Superior temporal gyrus (tissue), 1 donor: ENCODE data around the gene NRDE2.

Experiments used
- DNase-seq: peaks from one replicate; pipeline ENCODE4 v3.0.0-alpha.2; 2016; ENCODE audit errors: extremely low spot score

The NRDE2 gene, protein sequence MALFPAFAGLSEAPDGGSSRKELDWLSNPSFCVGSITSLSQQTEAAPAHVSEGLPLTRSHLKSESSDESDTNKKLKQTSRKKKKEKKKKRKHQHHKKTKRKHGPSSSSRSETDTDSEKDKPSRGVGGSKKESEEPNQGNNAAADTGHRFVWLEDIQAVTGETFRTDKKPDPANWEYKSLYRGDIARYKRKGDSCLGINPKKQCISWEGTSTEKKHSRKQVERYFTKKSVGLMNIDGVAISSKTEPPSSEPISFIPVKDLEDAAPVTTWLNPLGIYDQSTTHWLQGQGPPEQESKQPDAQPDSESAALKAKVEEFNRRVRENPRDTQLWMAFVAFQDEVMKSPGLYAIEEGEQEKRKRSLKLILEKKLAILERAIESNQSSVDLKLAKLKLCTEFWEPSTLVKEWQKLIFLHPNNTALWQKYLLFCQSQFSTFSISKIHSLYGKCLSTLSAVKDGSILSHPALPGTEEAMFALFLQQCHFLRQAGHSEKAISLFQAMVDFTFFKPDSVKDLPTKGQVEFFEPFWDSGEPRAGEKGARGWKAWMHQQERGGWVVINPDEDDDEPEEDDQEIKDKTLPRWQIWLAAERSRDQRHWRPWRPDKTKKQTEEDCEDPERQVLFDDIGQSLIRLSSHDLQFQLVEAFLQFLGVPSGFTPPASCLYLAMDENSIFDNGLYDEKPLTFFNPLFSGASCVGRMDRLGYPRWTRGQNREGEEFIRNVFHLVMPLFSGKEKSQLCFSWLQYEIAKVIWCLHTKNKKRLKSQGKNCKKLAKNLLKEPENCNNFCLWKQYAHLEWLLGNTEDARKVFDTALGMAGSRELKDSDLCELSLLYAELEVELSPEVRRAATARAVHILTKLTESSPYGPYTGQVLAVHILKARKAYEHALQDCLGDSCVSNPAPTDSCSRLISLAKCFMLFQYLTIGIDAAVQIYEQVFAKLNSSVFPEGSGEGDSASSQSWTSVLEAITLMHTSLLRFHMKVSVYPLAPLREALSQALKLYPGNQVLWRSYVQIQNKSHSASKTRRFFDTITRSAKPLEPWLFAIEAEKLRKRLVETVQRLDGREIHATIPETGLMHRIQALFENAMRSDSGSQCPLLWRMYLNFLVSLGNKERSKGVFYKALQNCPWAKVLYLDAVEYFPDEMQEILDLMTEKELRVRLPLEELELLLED

DNA sequence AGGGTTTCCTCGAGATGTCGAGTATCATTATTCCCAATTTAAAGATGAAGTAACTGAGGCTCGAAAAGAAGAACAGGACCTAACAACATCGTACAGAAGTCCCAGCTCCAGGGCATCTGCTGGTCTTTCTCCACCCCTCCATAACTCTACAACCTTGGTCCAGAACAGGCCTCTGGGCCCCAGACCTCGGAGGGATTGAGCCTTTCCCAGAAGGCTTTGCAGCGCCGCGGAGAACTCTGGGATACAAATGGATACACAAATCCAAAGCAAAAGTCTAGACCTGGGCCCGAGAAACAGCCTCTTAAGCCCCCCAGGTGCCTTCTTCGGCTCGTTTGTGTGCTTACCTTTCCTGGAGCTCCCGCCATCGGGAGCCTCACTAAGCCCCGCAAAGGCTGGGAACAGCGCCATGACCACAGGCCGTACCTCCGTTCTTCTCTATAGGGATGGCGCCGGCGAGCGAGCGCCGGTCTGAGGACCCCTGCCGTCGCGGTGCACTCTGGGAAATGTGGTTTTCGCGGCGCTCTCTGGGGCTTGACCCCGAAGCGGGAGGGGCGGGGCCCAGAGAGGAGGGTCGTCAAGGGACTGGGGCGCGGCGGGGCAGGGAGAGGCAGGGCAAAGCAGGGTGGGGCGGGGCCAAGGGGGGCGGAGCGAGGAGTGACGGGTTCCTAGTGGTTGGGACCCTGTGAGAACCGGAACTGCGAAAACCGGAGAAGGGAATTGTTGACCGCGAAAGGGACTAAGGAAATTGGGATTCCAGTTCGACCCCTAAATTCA is at the start of gene NRDE2:
Gene NRDE2, minus strand, starts transcription at position 445 of the 774 bp plus-strand sequence. Its CDS starts 37 bp downstream, at position 408.
- peak; percentile 96 for DNase-seq

DNA sequence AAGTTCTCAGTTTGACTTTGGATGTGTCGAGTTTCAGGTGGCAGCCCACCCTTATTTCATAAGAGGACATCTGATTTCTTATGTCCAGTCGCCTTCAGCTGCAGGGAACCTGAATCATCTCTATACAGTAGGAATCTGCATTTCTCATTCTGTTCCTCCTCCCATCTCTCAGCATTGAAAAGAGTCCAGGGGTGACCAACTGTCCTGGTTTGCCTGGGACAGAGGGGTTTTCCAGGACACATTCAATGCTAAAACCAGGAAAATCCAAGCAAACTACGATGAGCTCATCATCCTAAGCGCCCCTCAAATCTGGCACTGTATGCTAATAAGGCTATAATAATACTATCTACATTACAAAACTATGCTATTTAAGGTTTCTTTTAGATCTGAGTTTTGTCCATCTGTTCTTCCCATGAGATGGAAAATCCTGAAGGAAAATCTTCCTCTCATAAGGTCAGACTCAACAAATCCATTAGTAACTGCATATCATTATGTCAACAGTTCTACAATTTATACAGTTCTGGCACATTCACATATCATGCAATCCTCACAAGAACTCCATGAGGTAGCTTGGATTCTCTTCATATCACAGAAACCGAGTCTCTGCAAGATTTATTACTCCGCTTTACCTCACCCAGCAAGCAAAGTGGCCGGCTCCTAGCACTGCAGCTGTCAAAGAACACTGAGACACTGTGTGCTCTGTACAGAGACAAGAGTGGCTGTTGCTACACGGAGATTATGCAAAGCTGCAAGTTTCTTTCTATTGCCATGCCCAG is 49.5 kb upstream of the NRDE2 start:
- peak; percentile 95 for DNase-seq

DNA sequence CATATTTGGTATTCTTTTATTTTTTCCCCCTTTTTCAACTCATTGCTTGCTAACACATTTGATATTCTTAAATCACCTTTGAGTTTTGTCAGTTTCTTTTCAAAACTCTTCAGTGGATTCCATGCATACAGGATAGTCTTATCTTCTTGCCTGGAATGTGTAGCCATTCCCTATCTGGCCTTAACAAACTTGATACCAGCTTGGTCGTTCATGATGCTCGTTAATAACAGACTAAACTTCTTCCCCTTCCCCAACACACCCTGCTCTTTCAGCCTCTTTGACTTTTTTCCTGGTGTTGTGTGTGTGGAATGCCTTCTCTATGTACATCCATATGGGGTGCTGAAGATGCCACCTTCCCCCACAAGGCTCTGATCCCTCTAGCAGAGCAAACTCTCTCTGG is 47.4 kb upstream of the NRDE2 start:
- no peak for DNase-seq

DNA sequence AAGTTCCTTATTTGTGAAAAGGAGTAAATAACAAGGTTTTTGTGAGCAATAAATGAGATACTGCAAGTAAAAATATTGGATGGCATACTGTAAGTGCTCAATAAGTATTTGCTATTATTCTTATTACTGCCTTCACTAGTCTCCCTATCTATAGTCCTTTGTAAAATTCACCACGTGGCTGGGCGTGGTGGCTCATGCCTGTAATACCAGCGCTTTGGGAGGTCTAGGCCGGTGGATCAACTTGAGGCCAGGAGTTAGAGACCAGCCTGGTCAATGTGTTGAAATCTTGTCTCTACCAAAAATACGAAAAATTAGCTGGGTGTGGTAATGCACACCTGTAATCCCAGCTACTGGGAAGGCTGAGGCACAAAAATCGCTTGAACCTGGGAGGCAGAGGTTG is 46.5 kb upstream of the NRDE2 start:
- no peak for DNase-seq

DNA sequence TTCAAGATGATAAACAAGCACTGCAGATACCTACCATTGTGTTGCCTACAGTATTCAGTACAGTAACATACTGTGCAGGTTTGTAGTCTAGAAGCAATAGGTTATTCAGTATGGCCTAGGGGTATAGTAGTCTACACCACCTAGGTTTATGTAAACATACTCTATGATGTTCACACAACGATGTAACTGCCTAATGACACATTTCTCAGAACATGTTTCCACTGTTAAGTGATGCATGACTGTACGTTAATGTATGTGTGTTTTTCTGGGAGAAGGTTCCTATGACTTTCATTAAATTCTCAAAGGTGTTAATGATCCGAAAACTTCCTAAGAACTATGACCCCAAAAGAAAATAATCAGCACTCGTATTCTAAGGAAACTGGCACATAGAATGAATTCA is 44.2 kb upstream of the NRDE2 start:
- DNase-seq = no peak

DNA sequence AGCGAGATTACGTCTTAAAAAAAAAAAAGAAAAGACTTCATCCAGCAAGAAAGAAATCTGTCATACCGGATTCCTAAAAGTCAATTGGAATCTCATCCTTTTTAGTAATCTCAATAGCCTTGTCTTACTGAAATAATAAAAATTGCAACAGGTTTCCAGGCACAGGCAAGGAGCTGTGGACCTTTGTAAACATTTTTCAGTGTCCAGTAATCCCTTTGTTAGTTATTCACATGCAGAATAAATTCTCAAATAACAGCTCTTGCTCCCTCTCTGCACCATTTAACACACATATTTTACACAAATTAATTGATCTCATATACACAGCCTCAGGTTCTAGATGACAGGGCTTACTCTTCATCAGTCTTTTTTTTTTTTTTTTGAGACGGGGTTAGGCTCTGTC is 43.1 kb upstream of the NRDE2 start:
- no peak for DNase-seq

DNA sequence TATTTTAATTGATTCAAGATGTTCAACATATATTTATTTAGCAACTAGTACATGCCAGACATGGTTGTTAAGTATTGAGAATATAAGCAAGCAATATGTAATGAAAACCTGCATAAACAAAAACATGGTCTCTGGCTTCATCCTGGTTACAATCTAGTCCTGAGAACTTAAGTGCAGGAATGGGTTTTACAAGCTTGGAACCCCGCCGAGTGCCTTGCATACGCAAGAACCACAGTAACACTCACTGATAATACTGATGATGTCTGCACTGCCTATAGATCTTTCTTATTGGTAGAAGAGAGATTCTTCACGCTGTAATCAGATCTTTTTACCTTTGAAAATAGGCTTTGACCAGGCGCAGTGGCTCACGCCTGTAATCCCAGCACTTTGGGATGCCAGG is 42.1 kb upstream of the NRDE2 start:
- DNase-seq = no peak

DNA sequence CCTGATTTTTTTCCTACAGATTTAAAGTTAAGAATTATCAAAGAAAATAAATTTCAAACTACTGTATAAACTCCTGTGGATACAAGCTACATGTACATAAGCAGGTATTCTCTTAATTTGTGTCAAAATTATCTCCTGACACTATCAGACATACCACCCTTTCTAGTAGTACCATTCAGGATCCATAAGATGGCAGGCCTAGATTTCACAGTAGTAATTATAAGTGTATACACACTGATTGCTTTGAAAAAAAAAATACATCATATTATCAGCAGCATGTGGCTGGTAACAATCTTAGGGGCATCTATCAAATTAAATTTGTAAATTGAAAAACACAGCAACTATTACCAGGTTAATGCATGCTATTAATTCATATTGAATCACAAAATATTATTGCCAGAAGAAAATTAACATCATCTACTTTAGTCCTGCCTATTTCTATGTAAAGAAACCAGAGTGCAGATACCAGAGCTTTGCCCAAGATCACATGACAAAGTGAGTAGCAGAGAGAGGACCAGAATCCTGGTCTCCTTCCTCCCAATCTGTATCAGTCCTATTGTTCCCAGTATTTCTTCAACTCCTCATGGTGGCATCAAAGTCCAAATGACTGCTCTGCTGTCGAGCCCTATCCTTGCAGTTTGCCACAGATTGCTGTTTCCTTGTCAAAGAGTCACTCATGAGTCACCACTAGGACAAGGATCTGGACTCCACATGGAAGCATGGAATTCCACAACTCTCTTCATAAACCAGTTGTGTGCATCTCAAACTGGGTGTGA is 37.4 kb upstream of the NRDE2 start:
- peak; percentile 79 for DNase-seq

DNA sequence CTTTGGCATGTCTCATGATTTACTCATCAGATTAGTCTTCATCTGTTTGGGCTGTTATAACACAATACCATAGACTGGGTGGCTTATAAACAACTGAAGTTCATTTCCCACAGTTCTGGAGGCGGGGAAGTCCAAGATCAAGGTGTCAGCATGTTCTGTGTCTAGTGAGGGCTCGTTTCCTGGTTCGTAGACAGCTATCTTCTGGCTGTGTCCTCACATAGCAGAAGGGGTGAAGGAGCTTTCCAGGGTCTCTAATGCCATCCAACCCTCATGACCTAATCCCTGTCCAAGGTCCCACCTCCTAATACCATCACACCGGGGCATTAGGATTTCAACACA is 30.8 kb upstream of the NRDE2 start:
- no peak for DNase-seq

DNA sequence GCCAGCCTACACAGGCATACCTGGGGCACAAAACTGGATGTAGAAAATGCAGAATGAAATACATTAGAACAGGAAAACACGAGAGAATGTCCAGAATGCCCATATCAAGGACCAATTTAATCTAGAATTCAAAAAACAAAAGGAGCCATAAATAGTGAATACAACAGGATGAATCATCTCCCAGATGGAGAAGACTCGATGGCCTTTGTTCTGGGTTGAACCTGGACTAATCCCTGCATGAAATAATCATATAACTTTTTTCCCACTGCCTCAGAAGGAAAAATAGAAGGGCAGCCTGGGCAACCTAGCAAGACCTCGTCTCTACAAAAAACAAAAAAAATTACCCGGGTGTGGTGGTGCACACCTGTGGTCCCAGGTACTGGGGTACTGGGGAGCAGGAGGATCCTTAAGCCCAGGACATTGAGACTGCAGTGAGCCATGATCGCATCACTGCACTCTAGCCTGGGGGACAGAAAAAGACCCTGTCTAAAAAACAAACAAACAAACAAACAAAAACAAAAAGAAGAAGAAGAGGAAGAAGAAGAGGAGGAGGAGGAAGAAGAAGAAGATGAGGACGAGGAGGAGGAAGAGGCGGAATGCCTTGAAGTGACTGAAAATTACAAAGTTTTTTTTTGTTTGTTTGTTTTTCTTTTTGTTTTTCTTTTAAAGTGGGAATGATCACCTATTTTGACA is 30.3 kb upstream of the NRDE2 start:
- DNase-seq = no peak

DNA sequence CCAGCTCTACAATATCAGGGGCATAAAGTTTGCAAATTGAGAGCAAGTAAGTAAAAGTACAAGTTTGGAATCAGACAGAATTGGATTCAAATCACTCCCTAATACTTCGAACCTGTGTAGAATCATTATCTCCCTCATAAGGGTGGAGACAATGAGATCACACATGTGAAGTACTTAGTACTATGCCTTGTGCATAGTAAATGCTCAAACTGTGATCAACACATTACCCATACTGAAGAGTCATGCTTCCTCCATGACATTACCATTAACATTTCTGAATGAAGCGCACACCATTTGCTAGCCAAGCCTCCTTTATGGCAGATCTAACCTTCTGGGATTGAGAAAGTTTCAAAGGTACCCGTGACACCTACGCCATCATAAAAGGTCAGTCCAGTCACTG is 26.6 kb upstream of the NRDE2 start:
- no peak for DNase-seq

DNA sequence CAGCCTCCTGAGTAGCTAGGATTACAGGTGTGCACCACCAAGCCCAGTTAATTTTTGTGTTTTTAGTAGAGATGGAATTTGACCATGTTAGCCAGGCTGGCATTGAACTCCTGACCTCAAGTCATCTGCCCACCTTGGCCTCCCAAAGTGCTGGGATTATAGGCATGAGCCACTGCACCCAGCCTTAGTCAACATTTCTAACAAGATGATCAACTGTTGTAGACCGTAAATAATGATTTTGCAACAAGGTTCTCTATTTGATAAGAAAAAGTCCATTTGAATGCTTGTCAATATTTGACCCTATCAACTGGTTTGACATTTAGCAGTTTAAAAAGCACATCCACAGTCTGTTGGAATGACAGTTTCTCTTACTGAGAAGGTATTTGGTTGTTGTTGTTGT is 25.2 kb upstream of the NRDE2 start:
- no peak for DNase-seq

DNA sequence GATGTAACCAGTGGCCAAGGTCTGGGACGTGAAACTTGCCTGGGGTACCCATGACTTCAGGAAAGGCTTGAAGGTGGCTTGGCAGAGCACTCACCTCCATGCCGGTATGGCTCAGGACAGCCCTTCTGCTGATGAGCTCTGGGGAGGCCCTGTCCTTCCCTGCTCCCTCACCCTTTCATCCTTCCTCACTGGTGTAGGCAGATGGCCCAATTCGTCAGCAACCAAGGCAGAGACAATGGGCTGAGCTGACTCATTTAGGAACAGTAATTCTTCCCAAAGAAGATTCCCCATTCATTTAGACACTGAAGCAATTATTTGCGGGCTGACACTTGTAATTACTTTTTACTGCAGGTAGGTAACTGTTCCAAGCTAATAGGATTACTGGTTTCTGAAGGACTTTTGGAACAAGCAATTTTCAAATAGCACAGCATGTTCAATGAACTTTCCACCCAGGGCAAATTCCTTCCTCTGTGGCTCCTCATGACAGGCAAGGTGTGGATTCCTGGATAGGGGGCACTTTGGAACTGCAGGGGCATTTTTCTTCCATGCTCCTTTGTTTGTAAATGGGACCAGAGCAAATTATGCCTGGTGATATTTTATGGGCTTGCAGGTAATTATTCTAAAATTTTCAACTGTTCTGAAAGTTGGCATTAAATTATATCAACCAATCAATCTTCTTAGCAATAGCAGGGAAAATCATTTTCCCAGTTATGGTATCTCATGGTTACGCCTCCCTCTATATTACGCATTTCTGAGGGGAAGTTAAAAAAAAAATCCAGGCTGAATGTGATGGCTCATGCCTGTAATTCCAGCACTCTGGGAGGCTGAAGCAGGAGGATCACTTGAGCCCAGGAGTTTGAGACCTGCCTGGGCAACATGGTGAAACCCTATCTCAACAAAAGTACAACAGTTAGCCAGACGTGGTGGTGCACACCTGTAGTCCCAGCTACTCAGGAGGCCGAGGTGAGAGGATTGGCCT is 24.1 kb upstream of the NRDE2 start:
- no peak for DNase-seq

DNA sequence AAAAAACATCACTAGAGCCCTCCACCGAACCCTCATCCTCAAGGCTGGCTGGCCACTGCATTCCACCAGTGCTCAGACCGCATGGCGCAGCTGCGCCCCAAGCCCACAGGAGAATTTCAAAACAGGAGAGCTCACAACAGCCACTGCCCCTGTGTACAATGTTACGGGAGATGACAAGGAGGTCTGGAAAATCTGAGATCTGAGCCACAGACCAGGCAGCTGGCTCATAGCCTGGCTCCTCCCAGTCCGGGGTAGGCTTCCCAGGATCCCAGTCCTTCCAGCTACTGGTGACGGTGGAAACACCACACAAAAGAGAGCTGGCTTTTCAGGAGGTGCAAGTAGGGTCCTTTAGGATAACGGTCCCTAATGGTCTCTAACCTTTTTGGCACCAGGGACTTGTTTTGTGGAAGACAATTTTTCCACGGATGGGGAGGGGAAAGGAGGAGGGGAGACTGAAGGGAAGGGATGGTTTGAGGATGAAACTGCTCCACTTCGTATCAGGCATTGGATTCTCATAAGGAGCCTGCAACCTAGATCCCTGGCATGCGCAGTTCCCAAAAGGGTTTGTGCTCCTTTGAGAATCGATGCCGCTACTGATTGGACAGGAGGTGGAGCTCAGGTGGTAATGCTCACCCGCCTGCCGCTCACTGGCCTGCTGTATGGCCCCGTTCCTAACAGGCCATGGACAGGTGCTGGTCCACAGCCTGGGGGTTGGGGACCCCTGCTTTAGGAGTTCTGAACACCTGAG is 23.0 kb upstream of the NRDE2 start:
- no peak for DNase-seq

DNA sequence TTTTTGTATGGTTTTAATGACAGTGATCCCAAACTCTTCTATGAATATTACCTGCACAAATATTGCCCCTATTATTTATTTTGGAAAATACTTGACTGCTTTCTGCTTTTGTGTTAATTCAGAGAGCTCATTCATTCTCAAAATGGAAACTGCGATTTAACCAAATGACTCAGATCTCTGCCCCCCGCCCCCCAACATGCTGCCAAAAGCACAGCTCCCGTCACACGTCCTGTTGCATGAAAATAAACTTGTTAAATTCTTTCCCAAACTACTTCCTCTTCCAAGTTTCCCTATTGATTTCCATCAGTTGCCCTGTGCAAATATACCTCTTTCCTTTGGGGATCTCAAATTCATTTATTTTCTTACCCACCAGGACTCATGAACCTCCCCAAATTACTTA is 18.0 kb upstream of the NRDE2 start:
- DNase-seq = no peak

DNA sequence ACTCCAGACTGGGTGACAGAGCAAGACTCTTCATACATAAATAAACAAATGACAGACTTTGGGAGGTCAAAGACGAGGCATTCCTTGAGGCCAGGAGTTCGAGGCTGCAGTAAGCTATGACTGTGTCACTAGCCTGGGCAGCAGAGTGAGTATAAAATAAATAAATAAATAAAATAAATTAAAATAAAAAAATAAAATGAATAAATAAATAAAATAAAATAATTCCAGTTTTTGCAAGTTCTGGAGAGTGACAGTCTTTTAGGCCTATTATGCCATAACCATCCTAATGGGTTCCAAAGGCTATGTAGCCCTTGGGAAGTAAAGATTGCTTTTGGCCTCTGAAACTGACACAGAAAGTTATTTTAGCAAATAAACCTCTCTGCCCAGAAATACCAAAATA is 16.5 kb upstream of the NRDE2 start:
- no peak for DNase-seq

DNA sequence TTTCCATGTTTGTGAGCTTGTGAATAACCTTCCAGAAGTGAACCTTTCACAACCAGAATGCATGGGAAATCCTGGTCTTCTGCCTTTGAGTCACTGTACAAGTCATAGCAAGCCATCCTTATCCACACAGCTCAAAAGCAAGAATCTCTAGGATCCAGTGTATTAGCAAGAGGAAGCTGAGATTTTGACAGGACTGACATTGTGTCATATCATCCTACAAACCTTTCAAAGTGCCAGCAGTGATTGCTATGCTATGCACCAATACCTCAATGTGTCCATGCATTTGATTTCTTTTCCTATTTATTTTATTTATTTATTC is 13.5 kb upstream of the NRDE2 start:
- DNase-seq = no peak
